NCI-H128 (cell line): ENCODE data around the gene GRIK1.
"Not testable (repeated sequence)": the region's sequence is repeated elsewhere in the genome, so short reads cannot be mapped to it uniquely, and the experiment has no call there.

Source experiments
- DNase-seq: peaks from one replicate; lab custom pipeline; 2025; ENCODE audit not compliant: unreplicated experiment; lab: John Stamatoyannopoulos, UW

The GRIK1 gene

DNA sequence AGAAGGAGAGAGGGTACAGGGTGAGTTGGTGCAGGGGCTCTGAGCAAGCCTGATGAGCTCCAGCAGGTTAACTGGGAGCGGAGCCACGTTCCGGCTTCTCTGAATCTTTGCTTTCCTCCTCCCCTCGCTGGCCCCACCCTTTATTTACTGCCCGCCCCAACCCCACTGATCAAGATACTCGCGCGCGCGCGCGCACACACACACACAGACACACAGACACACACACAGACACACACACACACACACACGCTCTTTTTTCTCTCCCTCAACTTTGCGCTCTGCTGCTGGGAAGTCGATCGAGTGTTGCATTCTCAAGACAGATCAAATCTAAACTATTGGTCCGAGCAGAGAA lies at the start of gene GRIK1:
TSS of gene GRIK1 (minus strand) at position 73 of the 352 bp plus-strand sequence.
- DNase-seq: no peak

DNA sequence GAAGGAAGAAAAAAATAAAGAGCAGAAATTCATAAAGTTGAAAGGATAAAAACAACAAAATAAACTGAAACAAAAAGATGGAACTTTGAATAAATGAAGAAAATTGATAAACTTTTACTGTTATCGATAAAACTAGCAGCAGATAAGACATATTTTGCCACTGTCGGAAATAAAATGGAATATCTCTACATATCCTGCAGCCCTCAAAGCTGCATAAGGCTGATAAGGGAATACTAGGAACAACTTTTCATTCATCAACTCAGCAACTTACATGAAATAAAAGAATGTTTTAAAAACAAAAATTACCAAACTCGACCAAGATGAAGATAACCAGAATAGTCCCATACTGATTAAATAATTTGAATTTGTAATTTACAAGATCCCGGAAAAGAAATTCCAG lies 48.0 kb upstream of the GRIK1 start:
- DNase-seq: no peak

DNA sequence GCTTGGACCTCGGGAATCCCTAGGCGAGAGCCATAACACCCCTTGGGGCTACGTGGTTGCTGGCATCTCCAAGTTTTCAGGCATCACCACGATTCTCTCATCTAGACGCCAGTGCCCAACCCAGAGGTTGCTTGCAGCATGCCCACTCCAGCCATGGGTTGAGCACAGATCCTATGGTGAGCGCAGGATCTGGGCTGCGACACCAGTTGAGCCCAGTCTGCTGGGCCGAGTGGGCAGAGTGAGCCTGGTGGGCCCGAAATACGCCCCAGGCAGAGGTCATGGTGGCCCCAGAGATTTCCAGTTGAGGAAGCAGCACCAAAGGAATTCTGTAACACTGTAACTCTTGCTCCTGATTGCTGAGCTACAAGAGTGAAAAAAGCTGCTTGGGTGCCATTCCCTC lies 46.1 kb upstream of the GRIK1 start:
- no peak for DNase-seq

GRCh38 chr21:29979043-29979442 lies 39.2 kb upstream of the GRIK1 start:
- DNase-seq: no peak

- DNase-seq: no peak
These were observed 36.0 kb upstream of the GRIK1 start for GRCh38 chr21:29975776-29976175.

DNA sequence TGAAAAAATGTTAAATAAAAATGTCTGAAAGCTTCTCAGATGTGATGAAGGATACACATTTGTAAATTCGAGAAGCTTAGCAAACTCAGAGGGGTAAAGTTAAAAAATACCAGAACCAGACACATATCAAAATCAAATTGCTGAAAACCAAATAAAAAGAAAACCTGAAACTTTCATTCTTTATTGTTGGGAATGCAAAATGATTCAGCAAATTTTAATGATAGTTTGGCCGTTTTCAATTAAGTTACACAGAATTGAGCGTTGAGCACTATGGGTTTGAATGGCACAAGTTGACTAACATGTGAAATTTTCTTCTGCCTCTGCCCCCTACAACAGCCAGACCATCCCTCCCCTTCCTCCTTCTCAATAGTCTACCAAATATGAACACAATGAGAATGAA lies 33.5 kb upstream of the GRIK1 start:
- DNase-seq: no peak

DNA sequence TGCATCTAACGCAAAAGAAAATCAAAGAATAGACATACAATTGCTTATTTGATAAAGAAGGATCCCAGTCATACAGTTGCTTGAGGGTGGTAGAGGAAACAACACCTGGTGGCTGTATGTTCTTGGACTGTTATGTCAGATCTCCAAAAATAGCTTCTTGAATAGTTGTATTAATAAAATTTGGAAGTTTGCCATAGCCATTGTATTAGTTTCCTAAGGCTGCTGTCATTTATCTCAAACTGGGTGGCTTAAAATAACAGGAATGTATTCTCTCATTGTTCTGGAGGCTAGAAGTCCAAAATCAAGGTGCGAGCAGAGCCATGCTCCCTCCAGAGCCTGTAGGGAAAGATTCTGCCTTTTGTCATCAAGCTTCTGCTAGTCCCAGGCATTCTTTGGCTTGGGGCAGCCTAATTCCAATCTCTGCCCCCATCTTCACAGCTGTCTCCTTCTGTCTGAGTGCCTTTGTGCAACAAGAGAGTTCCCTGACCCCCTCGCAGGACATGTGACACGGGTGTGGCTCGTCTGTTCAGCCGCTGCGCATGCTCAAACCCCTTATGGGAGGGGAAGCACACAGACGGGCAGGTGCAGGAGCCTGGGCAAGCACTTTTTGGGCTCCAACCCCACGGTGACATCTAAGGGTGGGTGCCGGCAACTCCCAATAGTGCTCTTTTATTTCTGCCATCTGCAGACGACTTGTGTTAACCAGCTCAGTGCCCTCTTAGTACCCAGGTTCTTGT lies 21.7 kb upstream of the GRIK1 start:
- no peak for DNase-seq

DNA sequence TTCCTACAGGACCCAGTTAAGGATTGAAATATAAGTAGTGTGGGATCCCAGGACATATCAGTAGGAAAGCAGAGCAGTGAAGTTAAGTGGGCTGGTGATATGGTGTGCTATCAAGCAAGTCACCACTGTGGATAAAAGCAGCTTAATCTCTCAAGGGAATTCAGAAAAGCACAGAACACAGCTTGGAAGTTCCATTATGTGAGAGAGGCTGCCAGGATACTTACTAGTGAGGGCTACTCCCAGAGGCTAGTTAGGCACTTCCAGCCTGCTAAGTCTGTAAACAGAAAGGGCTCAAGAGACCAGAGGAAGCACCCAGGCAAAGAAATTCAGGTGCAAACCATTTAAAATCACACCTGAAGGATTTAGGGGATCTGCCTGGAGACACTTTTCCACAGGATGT lies 18.8 kb upstream of the GRIK1 start:
- DNase-seq: no peak

DNA sequence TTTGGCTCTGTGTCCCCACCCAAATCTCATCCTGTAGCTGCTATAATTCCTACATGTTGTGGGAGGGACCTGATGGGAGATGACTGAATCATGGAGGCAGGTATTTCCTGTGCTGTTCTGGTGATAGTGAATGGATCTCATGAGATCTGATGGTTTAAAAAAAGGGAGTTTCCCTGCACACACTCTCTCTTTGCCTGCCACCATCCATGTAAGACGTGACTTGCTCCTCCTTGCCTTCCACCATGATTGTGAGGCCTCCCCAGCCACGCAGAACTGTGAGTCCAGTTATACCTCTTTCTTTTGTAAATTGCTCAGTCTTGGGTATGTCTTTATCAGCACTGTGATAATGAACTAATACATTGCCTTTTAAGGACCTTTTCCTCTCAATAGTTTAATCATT lies 18.2 kb upstream of the GRIK1 start:
- not testable (repeated sequence) for DNase-seq

DNA sequence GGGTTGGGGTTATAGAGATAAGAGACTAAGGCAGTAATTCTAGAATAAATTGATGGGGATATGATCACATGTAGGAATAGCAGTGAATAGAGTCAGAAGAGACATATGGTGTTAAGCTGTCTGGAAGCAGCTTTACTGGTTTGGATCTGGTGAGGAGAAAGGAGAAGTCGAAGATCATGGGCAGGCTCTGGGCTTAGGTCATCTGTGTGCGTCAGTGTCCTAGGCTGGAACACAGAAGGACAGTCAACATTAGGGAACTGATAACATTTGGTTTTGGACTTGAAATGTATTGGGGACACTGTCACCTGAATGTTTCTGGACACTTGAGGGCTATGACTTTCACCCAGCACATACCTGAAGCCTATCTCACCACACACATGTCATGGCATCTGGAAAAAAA lies 13.9 kb upstream of the GRIK1 start:
- DNase-seq: no peak

GRCh38 chr21:29953072-29953471 lies 13.3 kb upstream of the GRIK1 start:
- DNase-seq: no peak

DNA sequence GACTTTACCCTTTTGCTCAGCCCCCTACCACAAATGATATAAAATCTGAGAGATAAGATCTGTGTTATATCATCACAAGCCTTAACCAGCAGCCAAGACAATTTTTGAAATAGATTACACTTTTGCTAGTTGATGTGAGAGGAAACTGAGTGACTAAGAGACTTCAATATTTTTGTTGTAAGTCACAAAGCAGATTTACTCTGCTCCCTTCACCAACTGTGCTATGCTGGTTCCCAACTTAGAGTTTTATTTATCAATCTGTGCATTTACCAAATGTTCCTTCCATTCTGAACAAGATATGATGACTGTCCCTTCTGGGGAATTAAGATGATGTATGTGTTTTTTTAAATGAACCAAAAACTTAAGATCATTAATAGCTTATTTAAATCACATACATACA lies 12.1 kb upstream of the GRIK1 start:
- no peak for DNase-seq

- DNase-seq: no peak
These were observed 10.2 kb upstream of the GRIK1 start for GRCh38 chr21:29949991-29950390.

DNA sequence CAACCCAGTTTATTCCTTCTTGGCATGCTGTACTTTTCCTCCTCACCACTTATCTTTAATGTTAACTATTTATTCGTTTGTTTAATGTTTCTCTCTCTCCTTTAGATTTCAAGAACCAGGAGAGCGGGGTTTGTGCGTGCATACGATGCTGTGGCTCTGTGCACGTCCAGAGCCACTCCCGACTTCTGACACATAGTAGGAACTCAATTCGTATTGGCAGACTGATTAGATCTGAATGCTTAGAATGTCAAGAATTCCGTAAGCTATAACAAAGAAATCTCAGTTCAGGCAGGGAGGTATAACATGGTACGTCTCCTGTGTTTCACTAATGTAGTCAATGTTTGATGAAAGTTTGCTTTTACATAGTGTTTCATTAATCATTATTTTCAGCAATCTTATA lies 7.3 kb upstream of the GRIK1 start:
- no peak for DNase-seq

DNA sequence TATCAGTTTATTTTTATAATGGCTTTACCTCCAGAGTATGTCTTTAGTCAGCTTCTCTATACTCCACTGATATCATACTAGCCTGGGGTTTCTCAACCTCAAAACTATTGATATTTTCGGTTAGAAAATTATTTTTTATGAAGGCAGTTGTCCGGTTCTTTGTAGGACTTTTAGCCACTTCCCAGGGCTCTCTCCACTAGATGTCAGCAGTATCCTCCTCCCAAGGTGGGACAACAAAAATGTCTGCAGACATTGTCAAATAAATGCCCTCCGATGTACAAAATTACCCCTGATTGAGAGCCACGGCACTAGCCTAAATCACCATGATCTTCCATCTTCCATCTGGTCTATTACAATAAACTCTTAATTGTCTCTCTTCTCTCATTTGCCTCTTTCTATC lies 4.1 kb upstream of the GRIK1 start:
- DNase-seq: no peak

GRCh38 chr21:29942034-29942433 lies 2.2 kb upstream of the GRIK1 start:
- no peak for DNase-seq

GRCh38 chr21:29940991-29941390 lies 1.2 kb upstream of the GRIK1 start:
- DNase-seq: no peak

DNA sequence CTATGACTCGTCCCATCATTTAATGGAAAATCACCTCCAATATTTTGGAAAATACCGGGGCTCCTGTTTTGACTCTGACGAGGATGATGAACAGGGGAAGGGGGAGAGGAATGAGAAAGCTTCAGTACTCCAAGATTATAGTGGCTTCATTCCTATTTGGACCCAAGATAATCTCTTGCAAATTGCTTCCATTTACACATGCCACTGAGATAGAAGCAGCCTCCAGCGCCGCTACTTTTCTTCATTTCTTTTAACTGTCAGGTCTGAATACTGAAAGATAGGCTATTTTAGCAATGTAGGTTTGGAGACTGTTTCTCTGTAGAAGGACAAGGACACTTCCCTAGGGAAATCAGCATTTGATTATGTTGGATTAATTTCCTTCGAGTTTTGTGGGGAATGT lies 565 bp upstream of the GRIK1 start:
- no peak for DNase-seq

- no peak for DNase-seq
These were observed 482 bp downstream of the GRIK1 start for GRCh38 chr21:29939104-29939923.

- DNase-seq: no peak
These were observed 1.1 kb downstream of the GRIK1 start for GRCh38 chr21:29938776-29939103.

DNA sequence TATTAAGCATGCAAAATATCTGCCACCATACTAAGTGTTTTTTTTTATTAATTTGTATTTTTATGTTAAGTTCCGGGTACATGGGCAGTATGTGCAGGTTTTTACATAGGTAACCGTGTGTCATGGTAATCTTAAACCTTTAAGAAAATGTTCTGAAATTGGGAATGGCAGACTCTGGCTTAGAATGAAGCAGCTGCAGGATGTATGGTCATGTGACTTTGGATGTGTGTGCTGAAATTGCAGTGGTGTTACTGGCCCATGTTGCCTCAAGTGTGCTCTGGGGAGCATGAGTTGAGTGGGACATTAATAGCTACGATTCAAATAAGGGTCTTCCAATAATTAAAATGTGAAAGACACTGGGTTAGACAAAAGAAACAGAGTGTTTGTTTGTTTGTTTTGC lies 6.7 kb downstream of the GRIK1 start:
- DNase-seq: no peak

GRCh38 chr21:29928537-29928936 lies 11.3 kb downstream of the GRIK1 start:
- DNase-seq: no peak

DNA sequence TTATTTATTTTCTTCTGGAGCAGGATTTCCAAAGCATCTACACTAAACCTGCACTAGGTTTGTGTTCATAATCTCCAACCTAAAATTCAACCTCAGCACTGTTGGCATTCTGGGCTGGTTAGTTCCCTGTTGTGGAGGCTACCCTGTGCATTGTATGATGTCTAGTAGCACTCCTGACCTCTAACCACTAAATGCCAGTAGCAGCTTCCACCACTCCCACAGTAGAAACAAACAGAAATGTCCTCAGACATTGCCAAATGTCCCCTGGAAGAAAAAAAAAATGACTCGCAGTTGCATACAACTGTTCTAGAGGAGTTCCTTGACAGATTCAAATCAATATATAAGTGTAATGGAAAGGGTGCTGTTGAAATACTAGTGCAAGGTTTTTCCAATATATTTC lies 18.9 kb downstream of the GRIK1 start:
- no peak for DNase-seq
